ENCODE measurements around the gene SPTBN5.

Gene SPTBN5

GRCh38 chr15:41882689-41883483, 11.0 kb downstream of the SPTBN5 start:
- DNase-seq = no peak

- DNase-seq = no peak
Observed at GRCh38 chr15:41881920-41882688, 11.7 kb downstream of the SPTBN5 start.

- DNase-seq = no peak
Observed at GRCh38 chr15:41881550-41881919, 12.3 kb downstream of the SPTBN5 start.

DNA sequence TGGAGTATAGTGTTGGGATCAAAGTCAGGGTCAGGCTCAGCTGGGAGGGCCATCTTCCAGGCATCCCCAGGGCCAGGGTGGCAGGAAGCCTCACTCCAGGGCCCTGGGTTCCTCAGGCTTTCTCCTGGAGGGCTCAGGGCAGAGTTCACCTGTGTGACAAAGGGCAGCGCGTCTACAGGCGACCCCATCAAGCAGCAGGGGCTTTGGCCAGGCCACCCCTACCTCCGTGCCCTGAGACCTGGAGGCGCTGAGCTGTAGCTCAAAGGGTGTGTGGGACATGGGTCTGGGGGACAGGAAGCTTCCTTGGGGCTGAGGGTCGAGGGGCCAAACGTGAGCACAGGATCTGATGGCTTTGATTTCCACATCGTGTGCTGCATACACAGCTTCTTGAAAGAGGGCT, 12.8 kb downstream of the SPTBN5 start:
- DNase-seq = no peak

DNA sequence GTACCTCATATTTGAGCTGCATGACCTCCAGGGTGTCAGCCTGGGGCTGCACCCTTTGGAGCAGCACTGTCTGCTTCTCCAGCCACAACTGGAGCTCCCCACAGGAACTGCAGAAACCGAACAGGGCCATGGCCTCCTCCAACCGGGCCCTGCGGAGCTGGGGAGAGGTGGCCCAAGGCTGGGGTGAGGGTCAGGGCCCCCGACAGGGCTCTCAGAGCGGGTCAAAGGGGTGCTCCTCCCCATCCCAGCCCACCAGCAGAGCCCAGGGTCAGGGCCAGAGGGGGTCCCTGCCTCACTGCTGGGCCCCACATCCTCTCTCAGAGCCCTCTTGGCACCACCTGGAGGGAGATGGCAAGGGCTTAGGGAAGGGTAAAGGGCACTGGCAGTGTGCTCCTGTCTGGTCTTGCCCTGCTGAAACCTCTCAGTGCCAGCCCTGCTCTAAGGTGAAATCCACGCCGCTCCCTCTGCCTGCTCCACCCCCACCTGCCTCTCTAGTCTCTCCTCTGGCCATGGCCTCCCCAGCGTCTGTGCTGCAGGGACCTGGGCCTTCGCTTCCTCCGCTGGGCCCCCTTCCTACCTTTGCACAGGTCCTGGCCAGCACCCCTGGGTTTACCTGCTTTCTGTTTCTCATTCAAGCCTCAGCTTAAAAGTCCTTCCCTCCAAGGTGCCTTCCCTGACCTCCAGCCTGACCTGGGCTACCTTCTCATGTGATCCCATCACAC, 13.5 kb downstream of the SPTBN5 start:
- DNase-seq = no peak

GRCh38 chr15:41879321-41879845, 14.5 kb downstream of the SPTBN5 start:
- no peak for DNase-seq

DNA sequence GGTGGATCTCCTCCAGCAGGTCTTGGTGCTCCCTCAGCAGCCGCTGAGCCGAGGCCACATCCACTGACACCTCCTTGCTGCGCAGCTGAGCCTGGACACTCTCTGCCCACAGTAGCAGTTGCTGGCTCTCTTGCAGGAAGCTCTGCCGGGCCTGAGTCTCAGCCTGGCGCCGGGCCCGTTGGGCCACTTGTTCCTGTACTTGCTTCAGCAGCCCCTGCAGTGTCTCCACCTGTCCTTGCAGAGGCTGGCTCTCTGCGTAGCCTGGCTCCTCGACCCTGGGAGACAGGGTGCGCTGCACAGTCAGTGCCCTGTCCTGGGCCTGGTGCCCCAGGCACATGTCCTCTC, 15.5 kb downstream of the SPTBN5 start:
- no peak for DNase-seq

- DNase-seq = no peak
Observed at GRCh38 chr15:41877631-41878354, 16.1 kb downstream of the SPTBN5 start.

DNA sequence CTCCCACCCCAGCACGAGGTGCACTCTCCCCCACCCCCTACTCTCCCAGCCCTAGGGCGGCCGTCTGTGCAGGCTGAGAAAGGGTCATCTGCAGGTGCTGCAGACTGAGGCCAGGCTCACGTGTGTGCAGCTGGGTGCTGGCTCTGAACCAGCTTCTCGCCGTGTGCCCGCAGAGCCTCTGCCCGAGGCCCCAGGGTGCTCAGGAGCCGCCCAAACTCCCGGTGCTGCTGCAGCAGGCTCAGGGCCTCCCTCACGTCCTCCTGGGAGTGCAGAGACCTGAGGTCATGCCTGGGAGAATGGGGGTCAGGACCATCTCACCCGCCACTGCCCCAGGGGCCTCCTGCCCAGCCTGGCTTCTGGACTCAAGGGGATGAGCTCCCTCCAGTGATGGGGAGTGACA, 17.2 kb downstream of the SPTBN5 start:
- DNase-seq = no peak

GRCh38 chr15:41876007-41876406, 17.8 kb downstream of the SPTBN5 start:
- DNase-seq = no peak

DNA sequence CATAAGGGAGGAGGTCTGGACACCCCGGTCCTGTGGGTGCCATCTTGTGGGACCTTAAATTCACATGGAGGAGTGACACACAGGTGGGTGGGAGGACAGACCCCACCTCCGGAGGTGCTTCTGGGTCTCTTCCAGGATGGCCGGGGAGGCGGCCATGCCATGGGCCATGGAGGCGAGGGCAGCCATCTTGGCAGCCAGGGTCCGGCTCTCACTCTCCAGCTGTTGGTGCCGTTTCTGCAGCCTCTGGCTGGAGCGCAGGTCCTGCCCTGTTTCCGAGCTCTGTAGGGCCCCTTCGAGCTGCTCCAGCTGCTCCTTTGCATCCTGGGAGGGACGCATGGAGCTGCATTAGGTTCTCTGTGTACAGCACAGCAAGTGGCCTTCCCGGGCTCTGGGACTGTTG, 19.1 kb downstream of the SPTBN5 start:
- no peak for DNase-seq

DNA sequence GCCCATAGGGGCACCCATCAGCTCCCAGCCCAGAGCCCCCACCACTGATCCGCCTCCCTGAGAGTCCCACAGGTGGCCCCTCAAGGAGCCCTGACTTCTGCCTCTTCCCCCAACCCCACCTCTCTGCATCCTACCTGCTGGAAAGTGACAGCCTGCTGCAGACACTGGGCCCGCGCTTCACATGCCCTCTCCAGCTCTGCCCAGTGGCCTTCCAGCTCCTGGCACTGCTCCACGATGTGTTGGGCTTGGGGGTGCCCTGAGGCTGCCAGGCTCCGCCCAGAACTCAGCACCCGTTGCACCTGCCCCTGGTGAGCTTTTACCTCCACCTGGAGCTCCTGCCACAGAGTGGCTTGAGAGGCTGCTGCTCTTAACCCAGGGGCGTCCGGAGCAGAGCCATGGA, 20.1 kb downstream of the SPTBN5 start:
- no peak for DNase-seq

DNA sequence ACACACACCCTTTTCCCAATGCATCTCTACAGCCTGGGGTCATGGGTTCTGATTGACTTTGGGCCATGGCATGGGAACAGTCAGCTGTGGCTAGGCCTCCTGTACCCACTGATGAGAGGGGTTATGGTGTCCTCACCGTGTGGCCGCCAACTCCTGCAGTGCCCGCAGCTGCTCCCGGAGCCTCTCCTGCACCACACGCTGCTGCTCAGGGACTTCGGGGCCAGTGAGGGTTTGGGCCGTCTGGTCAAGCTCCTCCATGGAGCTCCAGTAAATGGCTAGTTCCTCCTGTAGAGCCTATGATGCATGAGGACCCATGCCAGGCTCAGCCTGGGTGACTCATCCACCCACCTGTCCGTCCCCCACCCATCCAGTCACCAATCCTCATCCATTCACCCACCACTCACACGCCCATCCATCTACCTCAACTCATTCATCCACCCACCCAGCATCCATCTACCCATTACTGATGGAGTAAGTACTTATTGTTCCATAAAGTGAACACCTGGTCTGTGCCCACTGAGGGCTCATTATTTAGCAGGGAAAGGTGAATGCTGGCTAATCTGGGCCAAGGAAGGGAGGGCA, 21.6 kb downstream of the SPTBN5 start:
- DNase-seq = no peak

DNA sequence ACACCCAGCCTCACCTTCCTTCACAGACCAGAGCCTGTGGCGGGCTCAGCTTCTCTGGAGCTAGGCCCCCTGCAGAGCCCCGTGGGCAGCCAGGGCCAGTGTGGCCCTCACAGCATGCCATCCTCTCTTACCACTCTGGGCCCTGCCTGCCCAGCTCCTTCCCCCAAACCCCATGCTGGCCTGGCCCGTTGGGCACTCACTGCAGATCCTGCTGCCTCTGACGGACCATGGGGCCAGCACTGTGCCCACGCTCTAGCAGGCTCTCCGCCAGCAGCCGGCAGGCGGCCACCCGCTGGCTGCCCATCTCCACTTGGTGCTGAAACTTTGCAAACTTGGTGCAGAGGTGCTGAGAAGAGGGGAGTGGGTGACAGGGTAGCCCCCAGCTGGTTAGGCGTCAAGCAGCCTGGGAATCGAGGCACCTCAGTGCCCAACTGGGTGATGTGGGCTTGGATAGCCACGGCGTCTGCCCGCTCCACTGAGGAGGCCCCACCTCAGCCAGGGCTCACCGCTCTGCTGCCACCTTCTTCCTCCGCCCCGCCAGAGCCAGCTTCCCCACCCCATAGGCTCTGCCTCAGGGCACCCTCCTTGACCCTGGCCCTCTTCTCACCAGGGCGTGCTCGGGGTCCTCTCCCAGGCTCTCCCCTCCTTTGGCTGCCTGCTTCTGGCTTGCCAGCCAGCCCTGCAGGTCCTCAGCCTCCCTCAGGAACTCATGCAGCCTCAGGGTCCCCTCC, 22.5 kb downstream of the SPTBN5 start:
- DNase-seq = no peak

- DNase-seq = no peak
Observed at GRCh38 chr15:41870689-41871081, 23.2 kb downstream of the SPTBN5 start.

DNA sequence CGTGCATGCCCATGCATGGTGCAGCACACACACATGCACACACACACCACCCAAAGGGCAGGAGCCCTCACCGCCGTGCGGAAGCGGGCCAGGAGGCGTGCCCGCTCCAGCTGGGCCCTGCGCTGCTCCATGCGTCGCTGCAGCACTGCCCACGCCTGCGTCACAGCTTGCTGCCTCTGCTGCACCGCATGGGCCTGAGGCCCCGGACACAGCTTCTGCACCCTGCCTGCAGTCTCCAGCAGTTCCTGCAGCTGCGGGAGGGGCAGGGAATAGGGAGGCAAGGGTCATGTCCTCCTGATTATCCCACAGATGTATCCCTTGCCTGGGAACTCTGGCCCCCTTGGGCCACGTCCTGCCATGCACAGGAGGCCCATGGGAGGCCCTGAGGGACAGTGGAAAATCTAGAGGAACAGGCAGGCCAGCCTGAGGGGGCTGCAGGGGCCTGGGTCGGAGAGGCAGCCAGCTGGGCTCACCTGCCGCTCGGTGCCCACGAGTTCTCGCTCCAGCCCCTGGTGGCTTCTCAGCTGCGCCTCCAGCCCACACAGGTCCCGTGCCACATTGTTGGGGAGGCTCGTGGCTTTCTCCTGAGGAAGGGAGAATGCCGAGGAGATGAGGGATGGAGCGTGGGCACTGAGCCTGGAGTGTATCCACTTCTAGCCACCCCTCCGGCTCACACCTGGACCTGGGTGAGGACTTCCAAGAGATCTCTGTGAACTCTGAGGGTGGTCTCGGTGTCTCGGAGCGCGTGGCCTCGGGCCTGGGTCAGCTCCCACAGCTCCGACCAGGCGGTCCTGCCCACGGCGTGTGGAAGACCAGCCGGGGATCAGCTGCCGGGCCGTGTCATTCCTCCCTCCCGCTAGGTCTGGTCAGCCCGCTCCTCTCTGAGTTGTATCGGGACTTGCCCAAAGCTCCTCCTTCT, 23.8 kb downstream of the SPTBN5 start:
- no peak for DNase-seq

GRCh38 chr15:41868321-41868720, 25.5 kb downstream of the SPTBN5 start:
- DNase-seq = no peak

DNA sequence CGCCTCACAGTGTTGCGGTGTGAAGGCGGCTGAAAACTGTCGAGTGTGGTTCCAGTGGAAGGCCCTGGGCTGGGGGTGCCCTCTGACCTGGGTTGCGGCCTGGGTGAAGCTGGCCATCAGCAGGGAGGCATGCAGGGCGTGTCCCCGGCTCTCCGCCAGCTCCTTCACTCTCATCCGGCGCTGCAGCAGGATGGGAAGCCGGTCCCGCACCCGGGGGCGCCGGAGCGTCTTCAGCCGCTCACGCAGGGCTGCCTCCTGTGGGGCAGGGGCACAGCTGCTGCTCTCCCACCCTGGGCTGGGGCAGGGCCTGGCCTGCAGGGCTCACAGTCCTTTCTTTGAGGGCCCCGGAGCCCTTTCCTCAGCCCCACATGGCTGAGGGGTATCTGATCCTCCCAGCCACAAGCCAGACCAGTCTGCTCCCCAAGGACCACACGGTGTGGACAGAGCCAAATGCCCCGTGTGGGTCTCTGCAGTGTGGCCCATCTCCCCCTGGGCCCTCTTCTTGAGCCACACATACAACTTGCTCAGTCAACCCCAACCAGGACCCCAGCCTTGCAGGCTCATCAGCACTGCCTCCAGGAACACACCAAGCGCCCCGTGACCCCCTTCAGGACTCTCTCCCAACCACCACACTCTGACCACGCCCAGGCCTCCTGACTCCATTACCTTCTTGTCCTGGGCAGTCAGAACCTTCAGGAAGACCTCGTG, 26.8 kb downstream of the SPTBN5 start:
- no peak for DNase-seq

GRCh38 chr15:41866263-41866703, 27.6 kb downstream of the SPTBN5 start:
- DNase-seq = no peak

DNA sequence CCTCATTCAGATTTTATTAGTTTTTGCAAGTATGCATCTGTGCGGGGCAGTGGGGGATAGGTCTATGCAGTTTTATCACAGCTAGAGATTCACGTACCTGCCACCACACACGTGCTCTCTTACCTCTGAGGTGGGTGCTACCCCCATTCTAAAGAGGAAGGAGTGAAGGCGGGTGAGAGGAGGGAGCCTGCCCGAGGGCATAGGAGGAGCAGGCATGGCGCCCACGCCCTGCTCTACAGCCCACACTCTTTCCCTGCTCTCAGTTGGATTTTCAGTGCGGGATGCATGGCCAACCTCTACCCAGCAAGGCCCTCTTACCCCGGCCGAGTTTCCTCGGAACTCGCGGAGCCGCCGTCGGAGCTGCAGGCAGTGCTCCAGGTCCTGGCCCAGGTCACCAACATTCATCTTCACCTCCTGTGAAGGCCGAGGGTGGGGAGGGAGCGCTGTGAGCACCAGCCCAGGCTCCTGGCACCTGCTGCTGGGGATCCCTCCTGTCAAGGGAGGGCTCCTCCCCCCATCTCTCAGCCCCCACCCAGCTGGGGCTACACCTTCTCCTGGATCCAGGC, 28.3 kb downstream of the SPTBN5 start:
- DNase-seq = no peak

Measured in AML-193 (cell line).